GM12864 (cell line): ENCODE data around the gene MT1G.
A peak's percentile ranks its signal among the peaks of the same experiment; 100 is the strongest.

ENCODE experiments used
- DNase-seq: peaks from one replicate; pipeline ENCODE4 v3.0.0-alpha.2; 2011; ENCODE audit warnings: low read depth
- H3K4me3 ChIP-seq: 2 replicates; pipeline ENCODE4 v1.5.1; 2011; ENCODE audit warnings: mild to moderate bottlenecking, low read depth, low read length, control low read depth
- CTCF ChIP-seq: IDR thresholded peaks from 2 replicates; pipeline ENCODE4 v1.5.1; 2011; ENCODE audit warnings: low read depth, mild to moderate bottlenecking, moderate library complexity, low read length, control low read depth, inconsistent platforms; ENCODE audit errors: missing control alignments

The MT1G gene

GRCh38 chr16:56630134-56630533 lies 37.7 kb downstream of the MT1G start:
- H3K4me3 ChIP-seq: no peak overlapping the region
- peak; percentile 30 for TF ChIP-seq CTCF
- DNase-seq: no peak

GRCh38 chr16:56629531-56629930 lies 38.3 kb downstream of the MT1G start:
- TF ChIP-seq CTCF: no peak
- H3K4me3 ChIP-seq: no peak overlapping the region
- DNase-seq: no peak

DNA sequence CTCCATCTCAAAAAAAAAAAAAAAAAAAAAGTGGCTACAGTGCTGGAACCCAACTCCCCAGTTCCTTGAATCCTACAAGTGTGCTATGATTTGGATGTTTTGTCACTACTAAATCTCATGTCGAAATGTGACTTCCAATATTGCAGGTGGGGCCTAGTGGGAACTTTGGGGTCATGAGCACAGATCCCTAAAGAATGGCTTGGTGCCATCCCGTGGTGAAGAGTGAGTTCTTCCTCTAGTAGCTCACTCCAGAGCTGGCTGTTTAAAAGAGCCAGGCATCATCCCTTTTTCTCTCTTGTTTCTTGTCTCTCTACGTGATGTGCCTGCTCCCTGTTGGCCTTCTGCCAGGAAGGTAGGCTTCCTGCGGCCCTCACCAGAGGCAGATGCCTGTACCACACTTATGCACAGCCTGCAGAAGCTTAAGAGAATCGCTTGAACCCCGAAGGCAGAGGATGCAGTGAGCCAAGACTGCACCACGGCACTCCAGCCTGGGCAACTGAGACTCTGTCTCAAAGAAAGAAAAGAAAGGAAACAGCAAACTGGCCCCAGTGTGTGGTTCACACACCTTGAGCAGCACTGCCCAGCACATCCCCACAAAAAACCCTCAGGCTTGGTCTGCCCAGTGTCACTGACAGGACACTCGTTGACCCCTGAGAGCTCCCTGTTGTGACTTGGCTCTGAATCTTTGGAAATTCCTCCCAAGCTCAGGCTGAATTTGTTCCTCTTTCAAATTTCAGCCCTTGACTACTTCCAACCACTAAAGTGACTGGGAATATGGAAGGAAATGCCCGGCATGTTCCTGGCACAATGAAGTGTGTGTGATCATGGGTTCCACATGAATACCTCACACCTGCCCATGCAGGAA lies 39.1 kb downstream of the MT1G start:
- DNase-seq: no peak
- no peak for TF ChIP-seq CTCF
- H3K4me3 ChIP-seq: no peak overlapping the region

- DNase-seq: no peak
- no peak overlapping the region for H3K4me3 ChIP-seq
- TF ChIP-seq CTCF: no peak
Observed at GRCh38 chr16:56626685-56627084, 41.2 kb downstream of the MT1G start.

DNA sequence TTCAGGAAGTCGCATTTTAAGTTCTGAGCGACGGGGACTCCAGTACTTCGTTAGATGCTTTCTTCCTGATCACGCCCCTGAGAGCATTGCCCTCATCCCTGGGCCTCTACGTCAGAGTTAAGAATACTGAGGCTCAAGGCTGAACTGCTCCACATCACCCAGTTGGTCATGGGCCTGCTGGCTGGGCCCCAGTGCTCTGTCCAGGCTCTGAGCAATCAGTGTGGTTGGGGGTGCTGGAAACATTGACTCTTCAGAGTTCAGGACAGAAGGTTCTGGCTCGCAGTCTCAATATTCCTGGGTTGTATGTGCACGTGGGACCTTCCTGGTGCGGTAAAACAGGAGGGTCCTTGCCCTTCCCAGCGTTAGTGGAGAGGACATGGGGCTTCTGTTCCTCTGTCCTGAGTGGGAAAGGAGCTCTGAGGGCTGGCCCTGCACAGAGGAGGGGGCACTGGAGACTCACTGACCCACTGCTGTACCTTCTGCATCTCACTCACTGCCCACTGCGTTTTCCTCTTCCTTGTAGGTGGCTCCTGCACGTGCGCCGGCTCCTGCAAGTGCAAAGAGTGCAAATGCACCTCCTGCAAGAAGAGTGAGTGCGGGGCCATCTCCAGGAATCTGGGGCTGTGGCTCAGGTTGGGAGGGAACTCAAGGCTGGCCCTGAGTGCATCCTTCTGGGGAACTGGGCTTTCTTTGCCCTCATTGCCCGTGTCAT lies 41.8 kb downstream of the MT1G start:
- DNase-seq: no peak
- no peak overlapping the region for H3K4me3 ChIP-seq
- TF ChIP-seq CTCF: no peak

- DNase-seq: no peak
- H3K4me3 ChIP-seq: no peak within 1 kb of the TSS
- no peak for TF ChIP-seq CTCF
Observed at GRCh38 chr16:56625140-56625942, 42.5 kb downstream of the MT1G start, which contains the start of gene MT1E. MT1E (plus strand) TSS chr16:56625781; CDS start chr16:56625852, 71 bp downstream.
